Testis (tissue), 3 donors: ENCODE data around the gene BRS3. TPM values are rescaled to one million over a fixed set of nuclear protein-coding genes. Genes with fewer than 3 reads are reported as not detected.

Experiments used
- DNase-seq: peaks from one replicate; pipeline ENCODE4 v3.0.0-alpha.2; 2019
- H3K27ac ChIP-seq, 2 donors: fragments of 200-600 bp; sonication (generic); one replicate each; pipeline ENCODE4 v1.5.1; 2019
- H3K27me3 ChIP-seq: fragments of 200-600 bp; sonication (generic); one replicate; pipeline ENCODE4 v1.5.1; 2019
- H3K36me3 ChIP-seq: fragments of 200-600 bp; sonication (generic); one replicate; pipeline ENCODE4 v1.5.1; 2017; ENCODE audit warnings: low read depth; ENCODE audit errors: missing control alignments
- H3K4me1 ChIP-seq: fragments of 200-600 bp; sonication (generic); one replicate; pipeline ENCODE4 v1.5.1; 2019
- H3K4me3 ChIP-seq, 2 donors: fragments of 200-600 bp; sonication (generic); one replicate each; pipeline ENCODE4 v1.5.1; 2017 to 2019
- H3K9me3 ChIP-seq: fragments of 200-600 bp; sonication (generic); one replicate; pipeline ENCODE4 v1.5.1; 2017
- CTCF ChIP-seq, 3 experiments: fragments of 450-650 bp in 2 of 3; fragments of 200-600 bp in 1 of 3; sonication (generic) in 1 of 3; IDR thresholded peaks; one replicate each; pipeline ENCODE4 v1.5.1; 2016 to 2019; ENCODE audit warnings: antibody characterized with exemption in 3 of 3, mild to moderate bottlenecking in 2 of 3, moderate library complexity in 1 of 3
- POLR2A ChIP-seq: fragments of 450-650 bp; IDR thresholded peaks from one replicate; pipeline ENCODE4 v1.6.1; 2017; ENCODE audit warnings: antibody characterized with exemption, mild to moderate bottlenecking, moderate library complexity
- WGBS, 2 donors: methylation state at CpG; one replicate each; pipeline ENCODE4 v1.1.5; 2018; 5-methylcytosine and 5-hydroxymethylcytosine counted together
- intact Hi-C: fragments of 100-400 bp; cut with DNase I; formaldehyde crosslinking; loops from one replicate; pipeline ENCODE4 v1.15.1; 2023; ENCODE audit warnings: low total_unique reads
- polyA plus RNA-seq: library from polyadenylated mRNA; stranded (reverse); fragments of 350-450 nt; fragmentation: Illumina TruSeq; extraction: RNeasy Lipid Tissue Mini Kit (QIAGEN cat#74804); gene quantifications from one replicate; pipeline ENCODE4 v1.2.3, GENCODE V29; 2014; ENCODE audit warnings: low read depth, low replicate concordance; ENCODE audit not compliant: insufficient read depth
- total RNA-seq, 2 donors: library from RNA; depleted of rRNA; stranded (reverse); fragments of >200 nt; gene quantifications; one replicate each; pipeline ENCODE4 v1.2.3, GENCODE V29; 2016

BRS3 gene
- total and polyA plus RNA-seq, 3 donors from 2014 or later, result 0.49 to 0.55 (median 0.50) TPM

DNA sequence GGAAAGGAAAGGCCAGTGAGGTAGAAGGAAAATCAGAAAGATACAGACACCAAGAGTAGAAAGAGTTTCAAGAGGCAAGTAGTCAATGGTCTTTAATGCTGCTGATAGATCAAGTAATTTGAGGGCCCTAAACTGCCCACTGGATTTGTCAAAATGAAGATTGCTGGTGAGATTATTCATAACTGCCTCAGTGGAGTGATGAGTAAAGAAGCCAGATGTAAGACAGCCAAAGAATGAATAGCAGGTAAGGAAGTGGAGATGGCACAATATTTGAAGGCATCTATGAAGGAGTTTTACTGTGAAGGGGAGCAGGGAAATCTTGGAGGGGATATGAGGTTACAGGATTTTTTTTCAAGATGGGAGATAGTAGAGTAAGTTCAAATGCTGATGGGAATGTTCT is 39.8 kb upstream of the BRS3 start:
- no peaks in the 10 kb centered on the region for H3K27me3 ChIP-seq
- intact Hi-C loops, result no loop called here
- H3K9me3 ChIP-seq, result no peaks in the 10 kb centered on the region
- DNase-seq, result no peak
- no peak overlapping the region for H3K4me3 ChIP-seq
- H3K36me3 ChIP-seq, result no peaks in the 10 kb centered on the region
- no peak for TF ChIP-seq POLR2A
- no peak for TF ChIP-seq CTCF (IDR thresholded peaks at IDR 0.05)
- H3K4me1 ChIP-seq, result no peaks in the 10 kb centered on the region
- no peak overlapping the region for H3K27ac ChIP-seq

GRCh38 chrX:136450050-136450830 is 37.5 kb upstream of the BRS3 start:
- WGBS, 2 donors, result 47 to 66% methylated on average over 8 of the region's 8 CpGs
- Histone ChIP-seq H3K27ac (no peak overlapping the region), H3K4me1 (no peaks in the 10 kb centered on the region), H3K4me3 (no peak overlapping the region), H3K27me3 (no peaks in the 10 kb centered on the region), H3K9me3 (no peaks in the 10 kb centered on the region), H3K36me3 (no peaks in the 10 kb centered on the region)
- no peak for DNase-seq
- intact Hi-C loops, result no loop called here
- no peak for TF ChIP-seq CTCF (IDR thresholded peaks at IDR 0.05)
- TF ChIP-seq POLR2A, result no peak

- Histone ChIP-seq H3K27me3 (no peaks in the 10 kb centered on the region), H3K27ac (no peak overlapping the region), H3K4me1 (no peaks in the 10 kb centered on the region), H3K4me3 (no peak overlapping the region), H3K9me3 (no peaks in the 10 kb centered on the region), H3K36me3 (no peaks in the 10 kb centered on the region)
- WGBS, 2 donors, result 72 to 82% methylated on average over 3 to 5 of the region's 5 CpGs
- DNase-seq, result no peak
- intact Hi-C loops, result no loop called here
- TF ChIP-seq POLR2A, result no peak
- TF ChIP-seq CTCF (IDR thresholded peaks at IDR 0.05), result no peak
Measured at GRCh38 chrX:136452614-136453013, 35.1 kb upstream of the BRS3 start.

- no peaks in the 10 kb centered on the region for H3K27me3 ChIP-seq
- no peaks in the 10 kb centered on the region for H3K4me1 ChIP-seq
- TF ChIP-seq POLR2A, result no peak
- intact Hi-C loops, result no loop called here
- no peak overlapping the region for H3K4me3 ChIP-seq
- H3K9me3 ChIP-seq, result no peaks in the 10 kb centered on the region
- no peak for DNase-seq
- 81 to 92% methylated on average over 1 of the region's 1 CpG for WGBS, 2 donors
- H3K27ac ChIP-seq, result no peak overlapping the region
- no peaks in the 10 kb centered on the region for H3K36me3 ChIP-seq
Measured at GRCh38 chrX:136453114-136453513, 34.6 kb upstream of the BRS3 start.

DNA sequence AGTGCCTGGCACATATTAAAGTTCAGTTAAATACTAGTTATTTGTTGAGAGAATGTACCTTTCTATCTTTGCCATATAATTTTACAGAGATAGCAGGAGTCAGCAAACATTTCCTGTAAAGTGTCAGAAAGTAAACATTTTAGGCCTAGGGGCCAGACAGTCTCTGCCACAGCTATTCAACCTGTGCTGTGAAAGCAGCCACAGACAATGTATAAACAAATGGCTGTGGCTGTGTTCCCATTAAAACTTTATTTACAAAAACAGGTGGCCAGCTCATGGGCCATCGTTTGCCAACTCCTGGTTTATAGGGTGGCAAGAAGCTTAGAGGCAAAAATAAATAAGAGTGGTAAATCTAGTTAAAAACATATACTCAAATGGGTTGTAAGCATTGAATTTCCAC is 34.0 kb upstream of the BRS3 start:
- Histone ChIP-seq H3K4me3 (no peak overlapping the region), H3K27ac (no peak overlapping the region), H3K36me3 (no peaks in the 10 kb centered on the region), H3K4me1 (no peaks in the 10 kb centered on the region), H3K9me3 (no peaks in the 10 kb centered on the region), H3K27me3 (no peaks in the 10 kb centered on the region)
- intact Hi-C loops, result no loop called here
- TF ChIP-seq CTCF (IDR thresholded peaks at IDR 0.05) (no peak), POLR2A (no peak)
- no peak for DNase-seq
- 58 to 86% methylated on average over 1 of the region's 1 CpG for WGBS, 2 donors
